Adipocyte (in vitro differentiated cells): Measurements from ENCODE around the gene RPS18.

Experiments used
- DNase-seq: peaks from one replicate; pipeline ENCODE4 v3.0.0-alpha.2; 2015; ENCODE audit warnings: low read depth
- H3K27me3 ChIP-seq: replicated peaks from 2 replicates; pipeline ENCODE4 v1.7.0; 2013; ENCODE audit warnings: mild to moderate bottlenecking, low read length, moderate library complexity; ENCODE audit not compliant: control insufficient read depth, insufficient read depth
- H3K36me3 ChIP-seq: 2 replicates; pipeline ENCODE4 v1.7.0; 2013; ENCODE audit warnings: low read length, mild to moderate bottlenecking, moderate library complexity; ENCODE audit not compliant: control insufficient read depth, insufficient read depth, severe bottlenecking
- H3K4me1 ChIP-seq: 2 replicates; pipeline ENCODE4 v1.7.0; 2013; ENCODE audit warnings: mild to moderate bottlenecking, low read length, moderate library complexity; ENCODE audit not compliant: control insufficient read depth, insufficient read depth
- H3K4me3 ChIP-seq: 2 replicates; pipeline ENCODE4 v1.7.0; 2013; ENCODE audit warnings: mild to moderate bottlenecking, low read length, moderate library complexity
- H3K9ac ChIP-seq: 2 replicates; pipeline ENCODE4 v1.7.0; 2013; ENCODE audit warnings: mild to moderate bottlenecking, low read length, moderate library complexity
- H3K9me3 ChIP-seq: 2 replicates; pipeline ENCODE4 v1.7.0; 2013; ENCODE audit warnings: mild to moderate bottlenecking, low read length, moderate library complexity; ENCODE audit not compliant: control insufficient read depth

Gene RPS18

GRCh38 chr6:33318426-33319073 is 46.7 kb downstream of the RPS18 start:
- Histone ChIP-seq H3K9ac (peak overlapping the region; percentile 80), H3K9me3 (no peaks in the 10 kb centered on the region), H3K4me1 (peaks cover 57% of the 10 kb centered on the region), H3K36me3 (peaks cover 15% of the 10 kb centered on the region), H3K27me3 (no peaks in the 10 kb centered on the region), H3K4me3 (peak overlapping the region; percentile 85)
- no peak for DNase-seq

GRCh38 chr6:33319939-33320314 is 48.1 kb downstream of the RPS18 start:
- Histone ChIP-seq H3K4me3 (peak overlapping the region; percentile 83), H3K27me3 (no peaks in the 10 kb centered on the region), H3K4me1 (peaks cover 55% of the 10 kb centered on the region), H3K36me3 (peaks cover 15% of the 10 kb centered on the region), H3K9ac (peak overlapping the region; percentile 22), H3K9me3 (no peaks in the 10 kb centered on the region)
- DNase-seq = no peak

GRCh38 chr6:33320315-33321181 is 48.7 kb downstream of the RPS18 start:
- no peaks in the 10 kb centered on the region for H3K9me3 ChIP-seq
- peak overlapping the region; percentile 84 for H3K9ac ChIP-seq
- peaks cover 15% of the 10 kb centered on the region for H3K36me3 ChIP-seq
- no peaks in the 10 kb centered on the region for H3K27me3 ChIP-seq
- DNase-seq = peak; percentile 88
- peaks cover 53% of the 10 kb centered on the region for H3K4me1 ChIP-seq
- peak overlapping the region; percentile 83 for H3K4me3 ChIP-seq

- Histone ChIP-seq H3K4me3 (peak overlapping the region; percentile 83), H3K9ac (peak overlapping the region; percentile 84), H3K4me1 (peaks cover 53% of the 10 kb centered on the region), H3K36me3 (peaks cover 15% of the 10 kb centered on the region), H3K9me3 (no peaks in the 10 kb centered on the region), H3K27me3 (no peaks in the 10 kb centered on the region)
- DNase-seq = no peak
These were observed 49.4 kb downstream of the RPS18 start for GRCh38 chr6:33321227-33321626.

GRCh38 chr6:33323623-33323948 is 51.7 kb downstream of the RPS18 start:
- no peak for DNase-seq
- peak overlapping the region; percentile 83 for H3K4me3 ChIP-seq
- H3K27me3 ChIP-seq = no peaks in the 10 kb centered on the region
- peaks cover 44% of the 10 kb centered on the region for H3K4me1 ChIP-seq
- H3K9ac ChIP-seq = peak overlapping the region; percentile 84
- peaks cover 13% of the 10 kb centered on the region for H3K36me3 ChIP-seq
- no peaks in the 10 kb centered on the region for H3K9me3 ChIP-seq

- DNase-seq = no peak
- H3K4me3 ChIP-seq = no peak overlapping the region
These were observed 52.2 kb downstream of the RPS18 start for GRCh38 chr6:33324125-33324524.

More at GRCh38 chr6:33324125-33324524, 52.2 kb downstream of the RPS18 start:
- no peaks in the 10 kb centered on the region for H3K27me3 ChIP-seq
- H3K4me1 ChIP-seq = peaks cover 38% of the 10 kb centered on the region
- H3K9ac ChIP-seq = no peak overlapping the region
- no peaks in the 10 kb centered on the region for H3K9me3 ChIP-seq
- H3K36me3 ChIP-seq = peaks cover 8% of the 10 kb centered on the region
